Kidney (tissue), 14 donors: ENCODE data around the gene FAM217A. TPM values are rescaled to one million over a fixed set of nuclear protein-coding genes. Genes with fewer than 3 reads are reported as not detected.

Source experiments
- DNase-seq, 5 donors: peaks; one replicate each; pipeline ENCODE4 v3.0.0-alpha.2; 2013 to 2020
- FAIRE-seq: peaks from 2 replicates; lab custom pipeline; 2012; peaks lifted over from hg19 to GRCh38; lab: Jason Lieb, UNC
- H3K27ac ChIP-seq, 2 donors: one replicate each; pipeline ENCODE4 v1.7.0; 2013; ENCODE audit warnings: low read depth in 2 of 2, low read length in 2 of 2, inconsistent platforms in 1 of 2
- H3K27me3 ChIP-seq: one replicate; pipeline ENCODE4 v1.7.1; 2013; ENCODE audit warnings: low read length, inconsistent platforms; ENCODE audit not compliant: control insufficient read depth, insufficient read depth
- H3K36me3 ChIP-seq, 3 donors: one replicate each; pipeline versions ENCODE4 v1.7.0 to v1.7.1; 2013; ENCODE audit warnings: low read length in 3 of 3, control low read depth in 1 of 3, inconsistent platforms in 1 of 3; ENCODE audit not compliant: insufficient read depth in 3 of 3, control insufficient read depth in 2 of 3
- H3K4me1 ChIP-seq, 3 donors: one replicate each; pipeline versions ENCODE4 v1.7.0 to v1.7.1; 2013; ENCODE audit warnings: low read length in 3 of 3, inconsistent platforms in 1 of 3, low read depth in 1 of 3; ENCODE audit not compliant: control insufficient read depth in 2 of 3, insufficient read depth in 2 of 3
- H3K4me3 ChIP-seq, 3 donors: one replicate each; pipeline versions ENCODE4 v1.7.0 to v1.8.1; 2013; ENCODE audit warnings: low read length in 3 of 3, control low read depth in 1 of 3, inconsistent platforms in 1 of 3
- H3K9ac ChIP-seq, 3 donors: one replicate each; pipeline versions ENCODE4 v1.7.0 to v1.7.1; 2013; ENCODE audit warnings: low read length in 3 of 3, control low read depth in 1 of 3, inconsistent platforms in 1 of 3
- H3K9me3 ChIP-seq, 3 donors: one replicate each; pipeline versions ENCODE4 v1.7.0 to v1.7.1; 2013; ENCODE audit warnings: low read length in 3 of 3, control low read depth in 1 of 3, inconsistent platforms in 1 of 3; ENCODE audit not compliant: control insufficient read depth in 2 of 3, insufficient read depth in 1 of 3
- CTCF ChIP-seq: IDR thresholded peaks from 3 replicates; pipeline ENCODE4 v1.5.1; 2012; ENCODE audit warnings: mild to moderate bottlenecking, moderate library complexity, borderline replicate concordance; ENCODE audit not compliant: insufficient read depth; ENCODE audit errors: extremely low read depth
- intact Hi-C: fragments of 100-400 bp; cut with DNase I; formaldehyde crosslinking; loops from one replicate; pipeline ENCODE4 v1.11.1; 2022
- polyA plus RNA-seq: library from polyadenylated mRNA; stranded (reverse); fragments of 350-450 nt; fragmentation: Illumina TruSeq; extraction: RNeasy Lipid Tissue Mini Kit (QIAGEN cat#74804); gene quantifications from one replicate; pipeline ENCODE4 v1.2.3, GENCODE V29; 2014; ENCODE audit warnings: low read depth, low replicate concordance; ENCODE audit not compliant: insufficient read depth
- total RNA-seq: library from RNA; stranded (reverse); fragmentation: NEBNext Ultra II Directional; extraction: Animal tissue kit (Norgen Biotek cat#: 25700); gene quantifications from one replicate; pipeline ENCODE4 v1.2.1, GENCODE V29; 2021
- donor health status: control.
- donor health status: control.
- donor health status: control.
- donor health status: control.
- donor health status: control.
- donor health status: DM: yes; HTN: yes; CAD: no.
- donor health status: Normal renal cell carcinoma (clear cell type).

Gene FAM217A
- total and polyA plus RNA-seq, 2 donors from 2014 or later = 0.56 TPM; not detected in 1

DNA sequence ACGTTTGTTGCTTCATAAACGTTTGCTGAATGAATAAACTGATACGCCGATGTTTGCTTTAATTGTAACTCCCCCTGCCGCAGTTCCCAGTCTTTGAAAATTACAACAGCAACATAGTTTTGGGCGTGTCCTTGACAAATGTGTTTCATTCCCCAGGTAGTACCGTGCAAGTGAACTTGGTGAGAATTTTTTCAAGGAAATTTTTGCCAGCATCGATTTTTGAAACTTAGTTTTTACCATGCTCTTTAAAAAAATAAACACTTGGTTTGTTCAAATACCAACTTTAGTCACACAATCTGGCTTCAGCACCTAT, 60.1 kb downstream of the FAM217A start:
- Histone ChIP-seq H3K27me3 (no peaks in the 10 kb centered on the region), H3K4me1 (peaks cover 5 to 23% (median 18%) of the 10 kb centered on the region in 3 donors), H3K4me3 (peak overlapping the region; percentile 84 to 87 (median 87)), H3K9me3 (no peaks in the 10 kb centered on the region), H3K27ac (peak overlapping the region; percentile 98), H3K36me3 (no peaks in the 10 kb centered on the region), H3K9ac (peak overlapping the region; percentile 54 to 92 (median 61))
- FAIRE-seq = no peak
- no peak for TF ChIP-seq CTCF
- DNase-seq = no peak
- intact Hi-C loops = no loop called here

Other genes with a start within 250 kb of the FAM217A start
- 13.2 TPM for gene FAM50B, start 229.8 kb downstream of the FAM217A start, total RNA-seq
- gene FAM50B, start 229.8 kb downstream of the FAM217A start, polyA plus RNA-seq = 24.8 TPM
- 51.9 TPM for gene ECI2, start 56.4 kb upstream of the FAM217A start, total RNA-seq
- 210 TPM for gene ECI2, start 56.4 kb upstream of the FAM217A start, polyA plus RNA-seq